Kidney (tissue), 14 donors: Measurements from ENCODE around the gene C15orf61. TPM values are rescaled to one million over a fixed set of nuclear protein-coding genes. Genes with fewer than 3 reads are reported as not detected.

Experiments
- DNase-seq, 5 donors: peaks; one replicate each; pipeline ENCODE4 v3.0.0-alpha.2; 2013 to 2020
- FAIRE-seq: peaks from 2 replicates; lab custom pipeline; 2012; peaks lifted over from hg19 to GRCh38; lab: Jason Lieb, UNC
- H3K27ac ChIP-seq, 2 donors: one replicate each; pipeline ENCODE4 v1.7.0; 2013; ENCODE audit warnings: low read depth in 2 of 2, low read length in 2 of 2, inconsistent platforms in 1 of 2
- H3K27me3 ChIP-seq: one replicate; pipeline ENCODE4 v1.7.1; 2013; ENCODE audit warnings: low read length, inconsistent platforms; ENCODE audit not compliant: control insufficient read depth, insufficient read depth
- H3K36me3 ChIP-seq, 3 donors: one replicate each; pipeline versions ENCODE4 v1.7.0 to v1.7.1; 2013; ENCODE audit warnings: low read length in 3 of 3, control low read depth in 1 of 3, inconsistent platforms in 1 of 3; ENCODE audit not compliant: insufficient read depth in 3 of 3, control insufficient read depth in 2 of 3
- H3K4me1 ChIP-seq, 3 donors: one replicate each; pipeline versions ENCODE4 v1.7.0 to v1.7.1; 2013; ENCODE audit warnings: low read length in 3 of 3, inconsistent platforms in 1 of 3, low read depth in 1 of 3; ENCODE audit not compliant: control insufficient read depth in 2 of 3, insufficient read depth in 2 of 3
- H3K4me3 ChIP-seq, 3 donors: one replicate each; pipeline versions ENCODE4 v1.7.0 to v1.8.1; 2013; ENCODE audit warnings: low read length in 3 of 3, control low read depth in 1 of 3, inconsistent platforms in 1 of 3
- H3K9ac ChIP-seq, 3 donors: one replicate each; pipeline versions ENCODE4 v1.7.0 to v1.7.1; 2013; ENCODE audit warnings: low read length in 3 of 3, control low read depth in 1 of 3, inconsistent platforms in 1 of 3
- H3K9me3 ChIP-seq, 3 donors: one replicate each; pipeline versions ENCODE4 v1.7.0 to v1.7.1; 2013; ENCODE audit warnings: low read length in 3 of 3, control low read depth in 1 of 3, inconsistent platforms in 1 of 3; ENCODE audit not compliant: control insufficient read depth in 2 of 3, insufficient read depth in 1 of 3
- intact Hi-C: fragments of 100-400 bp; cut with DNase I; formaldehyde crosslinking; loops from one replicate; pipeline ENCODE4 v1.11.1; 2022
- polyA plus RNA-seq: library from polyadenylated mRNA; stranded (reverse); fragments of 350-450 nt; fragmentation: Illumina TruSeq; extraction: RNeasy Lipid Tissue Mini Kit (QIAGEN cat#74804); gene quantifications from one replicate; pipeline ENCODE4 v1.2.3, GENCODE V29; 2014; ENCODE audit warnings: low read depth, low replicate concordance; ENCODE audit not compliant: insufficient read depth
- total RNA-seq: library from RNA; stranded (reverse); fragmentation: NEBNext Ultra II Directional; extraction: Animal tissue kit (Norgen Biotek cat#: 25700); gene quantifications from one replicate; pipeline ENCODE4 v1.2.1, GENCODE V29; 2021
- TF ChIP-seq, protein P1 (sequence below): IDR thresholded peaks from 3 replicates; pipeline ENCODE4 v1.5.1; 2012; ENCODE audit warnings: mild to moderate bottlenecking, moderate library complexity, borderline replicate concordance; ENCODE audit not compliant: insufficient read depth; ENCODE audit errors: extremely low read depth
- donor health status: control.
- donor health status: control.
- donor health status: control.
- donor health status: control.
- donor health status: control.
- donor health status: DM: yes; HTN: yes; CAD: no.
- donor health status: Normal renal cell carcinoma (clear cell type).

C15orf61 gene
- total and polyA plus RNA-seq, 2 donors from 2014 or later = 5.5 to 8.7 TPM

GRCh38 chr15:67548236-67548852 lies 27.4 kb downstream of the C15orf61 start:
- H3K27ac ChIP-seq = no peak overlapping the region
- FAIRE-seq (no peak), DNase-seq (no peak)
- TF ChIP-seq, protein P1, sequence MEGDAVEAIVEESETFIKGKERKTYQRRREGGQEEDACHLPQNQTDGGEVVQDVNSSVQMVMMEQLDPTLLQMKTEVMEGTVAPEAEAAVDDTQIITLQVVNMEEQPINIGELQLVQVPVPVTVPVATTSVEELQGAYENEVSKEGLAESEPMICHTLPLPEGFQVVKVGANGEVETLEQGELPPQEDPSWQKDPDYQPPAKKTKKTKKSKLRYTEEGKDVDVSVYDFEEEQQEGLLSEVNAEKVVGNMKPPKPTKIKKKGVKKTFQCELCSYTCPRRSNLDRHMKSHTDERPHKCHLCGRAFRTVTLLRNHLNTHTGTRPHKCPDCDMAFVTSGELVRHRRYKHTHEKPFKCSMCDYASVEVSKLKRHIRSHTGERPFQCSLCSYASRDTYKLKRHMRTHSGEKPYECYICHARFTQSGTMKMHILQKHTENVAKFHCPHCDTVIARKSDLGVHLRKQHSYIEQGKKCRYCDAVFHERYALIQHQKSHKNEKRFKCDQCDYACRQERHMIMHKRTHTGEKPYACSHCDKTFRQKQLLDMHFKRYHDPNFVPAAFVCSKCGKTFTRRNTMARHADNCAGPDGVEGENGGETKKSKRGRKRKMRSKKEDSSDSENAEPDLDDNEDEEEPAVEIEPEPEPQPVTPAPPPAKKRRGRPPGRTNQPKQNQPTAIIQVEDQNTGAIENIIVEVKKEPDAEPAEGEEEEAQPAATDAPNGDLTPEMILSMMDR = no peak
- H3K36me3 ChIP-seq = peaks cover 2 to 3% (median 3%) of the 10 kb centered on the region in 3 donors
- H3K9ac ChIP-seq = no peak overlapping the region
- H3K4me1 ChIP-seq = peaks cover 0 to 5% (median 3%) of the 10 kb centered on the region in 3 donors
- H3K4me3 ChIP-seq = no peak overlapping the region
- no peaks in the 10 kb centered on the region for H3K27me3 ChIP-seq
- H3K9me3 ChIP-seq = no peaks in the 10 kb centered on the region
- intact Hi-C loops = no loop called here

DNA sequence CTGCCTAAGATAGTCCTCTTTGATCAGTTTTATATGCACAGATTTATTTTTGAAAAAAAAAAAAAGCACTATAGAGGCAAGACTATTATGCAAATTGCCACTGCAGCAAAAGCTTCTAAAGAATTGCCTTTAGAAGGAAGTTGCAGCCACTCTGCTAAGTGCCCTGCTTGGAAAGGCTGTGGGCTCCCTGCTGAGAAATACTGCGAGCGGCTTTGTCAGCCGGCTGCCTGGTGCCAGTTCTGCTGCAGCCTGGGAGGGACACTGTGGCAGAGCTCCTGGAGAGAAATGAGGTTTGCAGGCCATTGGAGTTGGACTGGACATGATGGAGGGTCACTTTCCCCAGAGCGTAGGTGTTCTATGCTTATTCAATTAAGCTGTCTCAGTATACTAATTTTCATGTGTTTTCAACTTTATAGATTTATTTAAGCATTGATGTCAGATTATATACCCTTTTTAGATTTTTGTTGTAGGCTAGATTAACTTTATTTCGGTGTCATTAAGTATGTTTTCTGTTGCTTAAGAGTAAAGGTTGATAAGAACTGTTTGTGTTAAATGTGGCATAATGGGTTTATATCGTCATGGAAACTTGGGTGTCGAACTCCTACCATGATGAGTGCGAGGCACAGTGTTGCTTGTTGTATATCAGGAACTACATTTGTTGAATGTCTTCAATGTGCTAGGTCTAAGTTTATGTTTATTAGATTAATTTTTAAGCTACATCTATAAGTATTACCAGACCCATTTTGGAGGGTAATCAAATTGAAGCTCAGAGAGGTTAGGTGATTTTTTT lies 28.1 kb downstream of the C15orf61 start:
- H3K27me3 ChIP-seq = no peaks in the 10 kb centered on the region
- H3K9me3 ChIP-seq = no peaks in the 10 kb centered on the region
- DNase-seq (peak in 2 of 5 donors; percentile 17 to 18), FAIRE-seq (no peak)
- H3K9ac ChIP-seq = no peak overlapping the region
- H3K4me3 ChIP-seq = no peak overlapping the region
- H3K4me1 ChIP-seq = no peaks in the 10 kb centered on the region
- H3K36me3 ChIP-seq = peaks cover 2 to 3% (median 3%) of the 10 kb centered on the region in 3 donors
- no peak overlapping the region for H3K27ac ChIP-seq
- intact Hi-C loops = no loop called here
- TF ChIP-seq, protein P1 = no peak

DNA sequence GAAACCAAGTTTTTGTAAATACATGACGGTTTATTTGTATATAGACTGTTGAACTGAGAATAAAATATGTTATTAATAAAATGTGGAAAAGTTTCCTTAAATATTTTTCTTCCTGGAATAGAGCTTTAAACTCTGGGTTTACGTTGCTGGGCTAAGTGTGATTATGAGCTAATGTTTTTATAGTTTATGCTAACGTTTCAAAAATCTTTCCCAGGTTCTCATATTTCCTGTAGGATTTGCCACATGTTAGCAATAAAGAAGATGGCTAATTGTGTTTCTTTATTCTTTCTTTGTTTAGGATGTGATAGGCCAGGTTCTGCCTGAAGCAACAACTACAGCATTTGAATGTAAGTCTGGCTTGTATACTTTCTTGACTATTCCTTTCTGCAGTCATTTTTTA lies 28.8 kb downstream of the C15orf61 start:
- Histone ChIP-seq H3K4me1 (no peaks in the 10 kb centered on the region), H3K27me3 (no peaks in the 10 kb centered on the region), H3K4me3 (no peak overlapping the region), H3K27ac (no peak overlapping the region), H3K9me3 (no peaks in the 10 kb centered on the region), H3K9ac (no peak overlapping the region), H3K36me3 (peaks cover 2 to 3% (median 3%) of the 10 kb centered on the region in 3 donors)
- intact Hi-C loops = no loop called here
- FAIRE-seq = no peak
- DNase-seq = no peak
- TF ChIP-seq, protein P1 = no peak
